NCI-H460 (cell line): Measurements from ENCODE around the gene TMEM269. TPM values are rescaled to one million over a fixed set of nuclear protein-coding genes. Genes with fewer than 3 reads are reported as not detected.

Experiments used
- DNase-seq: peaks from one replicate; pipeline ENCODE4 v3.0.0-alpha.2; 2016; ENCODE audit warnings: low read depth; ENCODE audit errors: extremely low read depth
- total RNA-seq: library from RNA; depleted of rRNA; stranded (reverse); fragments of >200 nt; shearing (Covaris generic); gene quantifications from 2 replicates; pipeline ENCODE4 v1.2.3, GENCODE V29; 2014; rRNA removed

The TMEM269 gene
- total RNA-seq, 1 experiment from 2014 or later: 0.12 TPM

GRCh38 chr1:42846257-42847110 is 61.7 kb downstream of the TMEM269 start, which contains the start of gene ZNF691:
Gene ZNF691, plus strand, starts transcription at chr1:42846613. Its CDS starts 3,046 bp downstream, at chr1:42849659.
- peak; percentile 94 for DNase-seq

DNA sequence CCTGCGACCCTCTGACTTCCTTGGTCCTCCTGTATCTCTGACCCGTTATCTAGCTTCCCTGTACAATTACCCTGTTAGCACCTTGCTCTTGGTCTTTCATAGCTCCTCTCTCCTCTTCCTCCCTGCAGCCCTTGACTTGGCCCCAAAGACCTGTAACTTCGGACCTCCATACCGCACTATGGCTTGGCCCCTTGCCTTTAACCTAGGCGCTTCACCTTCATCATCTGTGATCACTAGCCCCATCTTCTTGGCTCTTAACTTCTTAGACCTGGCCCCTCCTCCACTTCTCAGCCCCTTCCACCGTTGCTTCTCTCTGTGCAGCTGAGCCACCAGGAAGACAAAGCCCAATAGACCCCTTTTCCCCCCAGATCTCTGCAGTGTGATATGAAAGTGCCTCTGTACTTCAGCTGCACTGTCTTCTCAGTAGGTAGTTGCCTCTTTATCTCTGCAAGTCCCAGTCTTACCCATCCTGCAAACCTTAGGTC is 62.4 kb downstream of the TMEM269 start:
- DNase-seq: no peak

GRCh38 chr1:42847721-42848460 is 63.1 kb downstream of the TMEM269 start:
- no peak for DNase-seq

DNA sequence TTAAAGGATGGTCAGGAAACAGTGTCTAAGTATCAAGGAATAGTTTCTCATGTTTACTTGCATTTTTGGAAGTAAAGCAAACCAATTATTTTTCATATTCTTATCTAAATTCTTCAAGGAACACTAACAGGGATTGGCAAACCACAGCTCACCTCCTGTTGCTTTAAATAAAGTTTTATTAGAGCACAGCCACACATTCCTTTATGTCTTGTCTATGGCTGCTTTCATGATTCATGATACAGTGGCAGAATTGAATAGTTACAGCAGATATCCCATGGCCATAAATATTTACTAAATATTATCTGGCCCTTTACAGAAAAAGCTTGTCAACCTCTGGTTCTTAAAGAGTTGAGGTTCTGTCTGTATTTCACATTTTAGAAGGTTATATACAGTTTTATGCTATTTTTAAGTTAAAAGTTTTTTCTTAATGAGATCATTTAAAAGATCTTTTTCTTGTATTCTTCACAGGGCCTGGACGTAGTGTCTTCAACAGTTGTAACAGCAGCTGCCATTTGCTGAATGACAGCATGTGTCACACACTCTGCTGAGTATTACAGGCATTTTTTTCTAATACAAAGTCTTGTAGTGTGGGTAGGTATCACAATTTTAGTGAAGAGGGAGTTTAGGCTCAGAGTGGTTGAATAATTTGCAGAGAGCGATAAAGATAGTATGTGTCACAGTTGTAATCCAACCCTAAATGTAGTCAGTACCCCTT is 64.2 kb downstream of the TMEM269 start:
- DNase-seq: no peak

GRCh38 chr1:42849944-42850343 is 65.2 kb downstream of the TMEM269 start:
- DNase-seq: no peak

Other genes with a start within 250 kb of the TMEM269 start
- 34.5 and 40.4 TPM in 2 replicates for gene PPIH, start 126.6 kb upstream of the TMEM269 start, total RNA-seq
- gene YBX1, start 102.6 kb upstream of the TMEM269 start, total RNA-seq: 1,027 and 1,037 TPM in 2 replicates
- gene CLDN19, start 44.8 kb upstream of the TMEM269 start, total RNA-seq: not detected in 2 replicates
- gene P3H1, start 18.0 kb upstream of the TMEM269 start, total RNA-seq: 44.9 and 51.0 TPM in 2 replicates
- gene C1orf50, start 17.7 kb upstream of the TMEM269 start, total RNA-seq: 1.2 and 4.1 TPM in 2 replicates
- gene ERMAP, start 32.1 kb downstream of the TMEM269 start, total RNA-seq: 6.4 and 7.7 TPM in 2 replicates
- 19.5 and 23.3 TPM in 2 replicates for gene SVBP, start 32.4 kb downstream of the TMEM269 start, total RNA-seq
- gene ZNF691, start 61.6 kb downstream of the TMEM269 start, total RNA-seq: 6.3 and 9.3 TPM in 2 replicates
- 129 and 170 TPM in 2 replicates for gene SLC2A1, start 173.9 kb downstream of the TMEM269 start, total RNA-seq